Activated CD4-positive, alpha-beta memory T cell treated with anti-CD3 and anti-CD28 coated beads for 36 hours (primary cell): Measurements from ENCODE around the gene CHST2. TPM values are rescaled to one million over a fixed set of nuclear protein-coding genes. Genes with fewer than 3 reads are reported as not detected.

Experiments used
- CTCF ChIA-PET: fragments of 350-600 bp; sonication (Branson Sonifier 250); formaldehyde crosslinking; loops from one replicate; lab custom pipeline; 2021; ENCODE audit warnings: antibody characterized with exemption, inconsistent platforms; lab: Charles Lee
- POLR2A ChIA-PET: fragments of 350-600 bp; sonication (Branson Sonifier 250); formaldehyde crosslinking; loops from one replicate; lab custom pipeline; 2021; ENCODE audit warnings: antibody characterized with exemption; lab: Charles Lee
- DNase-seq: peaks from one replicate; pipeline ENCODE4 v3.0.0-alpha.2; 2020
- H3K27ac Mint-ChIP-seq: one replicate; pipeline ENCODE4 v1.8.0; 2021; ENCODE audit warnings: mixed read lengths
- H3K27me3 Mint-ChIP-seq: one replicate; pipeline ENCODE4 v1.8.0; 2021; ENCODE audit warnings: mixed read lengths
- H3K36me3 Mint-ChIP-seq: one replicate; pipeline ENCODE4 v1.8.0; 2021; ENCODE audit warnings: mixed read lengths
- H3K4me1 Mint-ChIP-seq: one replicate; pipeline ENCODE4 v1.8.0; 2021; ENCODE audit warnings: low read depth, mixed read lengths
- H3K4me3 Mint-ChIP-seq: one replicate; pipeline ENCODE4 v1.8.0; 2021; ENCODE audit warnings: mild to moderate bottlenecking, mixed read lengths
- H3K9me3 Mint-ChIP-seq: one replicate; pipeline ENCODE4 v1.8.0; 2021; ENCODE audit warnings: mixed read lengths
- intact Hi-C: fragments of 100-400 bp; cut with micrococcal nuclease; formaldehyde crosslinking; loops from one replicate; pipeline ENCODE4 v1.15.1; 2023
- total RNA-seq, 2 experiments: library from RNA; stranded (reverse); gene quantifications; one replicate each; pipeline ENCODE4 v1.2.3, GENCODE V29; 2021

Gene CHST2
- total RNA-seq, 2 experiments from 2014 or later: 4.5 to 4.7 TPM

GRCh38 chr3:143139762-143140161, 20.2 kb downstream of the CHST2 start:
- Mint-ChIP-seq H3K27me3 (peaks cover 2% of the 10 kb centered on the region), H3K4me3 (no peak overlapping the region), H3K27ac (no peak overlapping the region), H3K36me3 (no peaks in the 10 kb centered on the region), H3K9me3 (no peaks in the 10 kb centered on the region), H3K4me1 (peaks cover 5% of the 10 kb centered on the region)
- no peak for DNase-seq
- ChIA-PET CTCF (no interaction called here), POLR2A (no interaction called here)
- intact Hi-C loops: no loop called here

DNA sequence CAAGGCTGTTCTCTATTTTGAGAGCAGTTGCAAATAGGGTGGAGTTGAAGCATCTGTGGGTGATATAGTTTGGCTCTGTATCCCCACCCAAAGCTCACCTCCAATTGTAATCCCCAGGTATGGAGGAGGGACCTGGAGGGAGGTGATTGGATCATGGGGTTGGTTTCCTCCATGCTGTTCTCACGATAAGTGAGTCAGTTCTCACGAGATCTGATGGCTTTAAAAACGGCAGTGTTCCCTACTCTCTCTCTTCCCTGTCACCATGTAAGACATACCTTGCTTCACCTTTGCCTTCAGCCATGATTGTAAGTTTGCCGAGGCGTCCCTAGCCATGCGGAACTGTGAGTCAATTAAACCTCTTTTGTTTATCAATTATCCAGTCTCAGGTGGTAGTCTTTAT, 21.0 kb downstream of the CHST2 start:
- H3K27me3 Mint-ChIP-seq: peaks cover 2% of the 10 kb centered on the region
- DNase-seq: no peak
- no peak overlapping the region for H3K4me3 Mint-ChIP-seq
- no peaks in the 10 kb centered on the region for H3K36me3 Mint-ChIP-seq
- POLR2A ChIA-PET: no interaction called here
- H3K4me1 Mint-ChIP-seq: peaks cover 1% of the 10 kb centered on the region
- CTCF ChIA-PET: no interaction called here
- intact Hi-C loops: no loop called here
- no peak overlapping the region for H3K27ac Mint-ChIP-seq
- H3K9me3 Mint-ChIP-seq: no peaks in the 10 kb centered on the region

DNA sequence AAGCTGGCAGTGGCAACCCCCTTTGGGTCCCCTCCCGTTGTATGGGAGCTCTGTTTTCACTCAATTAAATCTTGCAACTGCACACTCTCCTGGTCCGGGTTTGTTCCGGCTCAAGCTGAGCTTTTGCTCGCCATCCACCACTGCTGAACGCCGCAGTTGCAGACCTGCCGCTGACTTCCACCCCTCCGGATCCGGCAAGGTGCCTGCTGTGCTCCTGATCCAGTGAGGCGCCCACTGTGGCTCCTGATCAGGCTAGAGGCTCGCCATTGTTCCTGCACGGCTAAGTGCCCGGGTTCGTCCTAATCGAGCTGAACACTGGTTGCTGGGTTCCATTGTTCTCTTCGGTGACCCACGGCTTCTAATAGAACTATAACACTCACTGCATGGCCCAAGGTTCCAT, 22.8 kb downstream of the CHST2 start:
- intact Hi-C loops: no loop called here
- ChIA-PET POLR2A (no interaction called here), CTCF (no interaction called here)
- H3K9me3 Mint-ChIP-seq: no peaks in the 10 kb centered on the region
- H3K36me3 Mint-ChIP-seq: no peaks in the 10 kb centered on the region
- peaks cover 3% of the 10 kb centered on the region for H3K27me3 Mint-ChIP-seq
- no peak overlapping the region for H3K4me3 Mint-ChIP-seq
- no peaks in the 10 kb centered on the region for H3K4me1 Mint-ChIP-seq
- H3K27ac Mint-ChIP-seq: no peak overlapping the region
- DNase-seq: no peak

- ChIA-PET POLR2A (no interaction called here), CTCF (no interaction called here)
- H3K4me1 Mint-ChIP-seq: no peaks in the 10 kb centered on the region
- no peak for DNase-seq
- H3K4me3 Mint-ChIP-seq: no peak overlapping the region
- no peak overlapping the region for H3K27ac Mint-ChIP-seq
- H3K36me3 Mint-ChIP-seq: no peaks in the 10 kb centered on the region
- H3K9me3 Mint-ChIP-seq: no peaks in the 10 kb centered on the region
- H3K27me3 Mint-ChIP-seq: peaks cover 1% of the 10 kb centered on the region
- intact Hi-C loops: no loop called here
Observed at GRCh38 chr3:143145906-143146305, 26.3 kb downstream of the CHST2 start.

GRCh38 chr3:143146486-143147274, 27.1 kb downstream of the CHST2 start:
- Mint-ChIP-seq H3K36me3 (no peaks in the 10 kb centered on the region), H3K27me3 (peaks cover 1% of the 10 kb centered on the region), H3K27ac (no peak overlapping the region), H3K4me3 (no peak overlapping the region), H3K9me3 (no peaks in the 10 kb centered on the region), H3K4me1 (no peaks in the 10 kb centered on the region)
- ChIA-PET CTCF (interaction anchor here (0.6 kb wide), 1 partner anchor 95 kb away, joined by 3 read pairs; no protein-coding TSS in a partner anchor), POLR2A (no interaction called here)
- no peak for DNase-seq
- intact Hi-C loops: no loop called here

- Mint-ChIP-seq H3K27ac (no peak overlapping the region), H3K27me3 (peaks cover 1% of the 10 kb centered on the region), H3K4me1 (no peaks in the 10 kb centered on the region), H3K4me3 (no peak overlapping the region), H3K9me3 (no peaks in the 10 kb centered on the region), H3K36me3 (no peaks in the 10 kb centered on the region)
- ChIA-PET CTCF (no interaction called here), POLR2A (no interaction called here)
- no peak for DNase-seq
- intact Hi-C loops: no loop called here
Observed at GRCh38 chr3:143147707-143148106, 28.1 kb downstream of the CHST2 start.

DNA sequence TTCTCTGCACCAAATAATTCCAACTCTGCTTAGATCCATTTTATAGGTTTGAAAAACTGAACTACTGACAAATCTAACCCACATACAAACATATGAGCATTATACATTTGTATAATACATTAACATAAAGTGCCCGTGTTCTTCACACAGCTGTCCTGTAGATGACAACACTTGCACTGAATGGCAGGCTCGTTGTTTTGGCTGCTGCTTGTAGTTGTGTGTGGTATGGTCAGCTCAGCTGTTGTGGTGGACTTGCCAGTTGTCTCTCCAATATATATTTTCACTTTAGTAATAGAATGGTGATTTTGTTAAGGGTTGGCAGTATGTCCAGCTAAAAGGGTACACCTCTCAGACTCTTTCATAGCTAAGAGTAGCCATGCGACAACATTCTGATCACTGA, 30.5 kb downstream of the CHST2 start:
- no peaks in the 10 kb centered on the region for H3K9me3 Mint-ChIP-seq
- no peak overlapping the region for H3K27ac Mint-ChIP-seq
- DNase-seq: no peak
- intact Hi-C loops: no loop called here
- ChIA-PET POLR2A (no interaction called here), CTCF (no interaction called here)
- no peak overlapping the region for H3K4me3 Mint-ChIP-seq
- H3K27me3 Mint-ChIP-seq: peaks cover 1% of the 10 kb centered on the region
- H3K36me3 Mint-ChIP-seq: no peaks in the 10 kb centered on the region
- H3K4me1 Mint-ChIP-seq: no peaks in the 10 kb centered on the region

DNA sequence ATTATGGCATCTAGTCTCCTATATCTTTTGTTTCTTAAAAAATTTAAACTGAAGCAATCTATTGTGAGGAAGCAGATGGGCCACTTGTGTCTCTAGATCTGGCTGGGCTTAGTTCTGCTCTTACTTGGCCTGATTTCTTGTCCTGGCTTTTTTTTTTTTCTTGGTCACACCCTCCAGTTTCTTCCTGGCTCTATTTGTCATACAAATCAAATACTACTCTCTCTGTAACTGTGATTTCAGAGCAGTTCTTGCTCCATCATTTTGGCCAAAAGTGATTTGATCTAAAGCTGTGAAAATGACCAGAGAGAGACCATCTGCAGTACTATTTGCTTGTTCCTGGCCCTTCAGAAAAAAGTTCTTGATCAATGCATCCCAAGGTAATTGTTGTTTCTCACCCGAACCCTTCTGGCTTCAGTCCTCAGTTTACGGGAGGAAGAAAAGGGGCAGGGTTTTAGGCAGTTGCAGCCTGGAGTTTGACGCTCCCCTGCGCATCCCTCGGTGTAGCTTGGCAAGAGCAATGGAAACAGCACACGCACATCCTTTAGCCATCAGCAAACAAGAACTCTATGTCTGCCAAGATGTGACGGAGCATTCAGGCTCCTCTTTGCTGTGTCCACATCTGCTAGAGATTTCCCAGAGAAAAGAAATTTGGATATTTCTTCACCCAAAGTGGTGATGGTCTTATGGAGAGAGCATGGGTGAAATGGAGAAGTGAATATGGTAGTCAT, 31.6 kb downstream of the CHST2 start:
- no peak for DNase-seq
- POLR2A ChIA-PET: no interaction called here
- no peaks in the 10 kb centered on the region for H3K27me3 Mint-ChIP-seq
- CTCF ChIA-PET: interaction anchor here (0.5 kb wide), 1 partner anchor 57 kb away, joined by 4 read pairs; no protein-coding TSS in a partner anchor
- H3K9me3 Mint-ChIP-seq: no peaks in the 10 kb centered on the region
- intact Hi-C loops: no loop called here
- H3K27ac Mint-ChIP-seq: no peak overlapping the region
- no peak overlapping the region for H3K4me3 Mint-ChIP-seq
- H3K36me3 Mint-ChIP-seq: no peaks in the 10 kb centered on the region
- H3K4me1 Mint-ChIP-seq: no peaks in the 10 kb centered on the region

DNA sequence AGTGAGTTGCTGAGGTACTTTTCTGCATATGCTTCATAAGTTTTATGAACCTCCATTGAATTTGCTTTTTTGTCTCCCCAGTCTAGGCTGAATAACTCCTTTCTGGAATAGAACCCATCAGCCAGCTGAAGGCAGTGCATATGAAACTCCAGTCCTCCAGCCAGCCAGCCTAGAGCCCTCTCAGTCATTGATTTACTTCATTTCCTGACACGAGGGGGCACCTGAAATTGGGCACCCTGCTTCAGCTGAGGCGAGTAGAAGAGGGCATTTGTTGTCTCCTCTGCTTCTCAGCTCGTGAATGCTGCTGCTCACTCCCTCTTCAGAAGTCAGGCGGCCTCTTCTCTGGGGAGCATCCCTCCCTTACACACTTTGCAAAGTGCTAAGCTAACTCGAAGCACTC, 32.5 kb downstream of the CHST2 start:
- DNase-seq: no peak
- ChIA-PET CTCF (interaction anchor here (0.7 to 0.8 kb wide), 2 partner anchors 31 to 102 kb away, joined by 3 read pairs; no protein-coding TSS in a partner anchor), POLR2A (no interaction called here)
- Mint-ChIP-seq H3K27me3 (no peaks in the 10 kb centered on the region), H3K4me3 (no peak overlapping the region), H3K36me3 (no peaks in the 10 kb centered on the region), H3K27ac (no peak overlapping the region), H3K9me3 (no peaks in the 10 kb centered on the region), H3K4me1 (peaks cover under 1% of the 10 kb centered on the region)
- intact Hi-C loops: no loop called here

GRCh38 chr3:143155756-143156155, 36.2 kb downstream of the CHST2 start:
- intact Hi-C loops: loop anchor here (5.0 kb wide), 1 partner anchor 42 kb away; no protein-coding TSS in a partner anchor
- H3K36me3 Mint-ChIP-seq: no peaks in the 10 kb centered on the region
- no peak for DNase-seq
- no peaks in the 10 kb centered on the region for H3K9me3 Mint-ChIP-seq
- H3K27me3 Mint-ChIP-seq: no peaks in the 10 kb centered on the region
- no peak overlapping the region for H3K27ac Mint-ChIP-seq
- ChIA-PET CTCF (interaction anchor here (1.4 kb wide), 1 partner anchor 9 kb away, joined by 4 read pairs; no protein-coding TSS in a partner anchor), POLR2A (no interaction called here)
- H3K4me1 Mint-ChIP-seq: peaks cover 19% of the 10 kb centered on the region
- no peak overlapping the region for H3K4me3 Mint-ChIP-seq

DNA sequence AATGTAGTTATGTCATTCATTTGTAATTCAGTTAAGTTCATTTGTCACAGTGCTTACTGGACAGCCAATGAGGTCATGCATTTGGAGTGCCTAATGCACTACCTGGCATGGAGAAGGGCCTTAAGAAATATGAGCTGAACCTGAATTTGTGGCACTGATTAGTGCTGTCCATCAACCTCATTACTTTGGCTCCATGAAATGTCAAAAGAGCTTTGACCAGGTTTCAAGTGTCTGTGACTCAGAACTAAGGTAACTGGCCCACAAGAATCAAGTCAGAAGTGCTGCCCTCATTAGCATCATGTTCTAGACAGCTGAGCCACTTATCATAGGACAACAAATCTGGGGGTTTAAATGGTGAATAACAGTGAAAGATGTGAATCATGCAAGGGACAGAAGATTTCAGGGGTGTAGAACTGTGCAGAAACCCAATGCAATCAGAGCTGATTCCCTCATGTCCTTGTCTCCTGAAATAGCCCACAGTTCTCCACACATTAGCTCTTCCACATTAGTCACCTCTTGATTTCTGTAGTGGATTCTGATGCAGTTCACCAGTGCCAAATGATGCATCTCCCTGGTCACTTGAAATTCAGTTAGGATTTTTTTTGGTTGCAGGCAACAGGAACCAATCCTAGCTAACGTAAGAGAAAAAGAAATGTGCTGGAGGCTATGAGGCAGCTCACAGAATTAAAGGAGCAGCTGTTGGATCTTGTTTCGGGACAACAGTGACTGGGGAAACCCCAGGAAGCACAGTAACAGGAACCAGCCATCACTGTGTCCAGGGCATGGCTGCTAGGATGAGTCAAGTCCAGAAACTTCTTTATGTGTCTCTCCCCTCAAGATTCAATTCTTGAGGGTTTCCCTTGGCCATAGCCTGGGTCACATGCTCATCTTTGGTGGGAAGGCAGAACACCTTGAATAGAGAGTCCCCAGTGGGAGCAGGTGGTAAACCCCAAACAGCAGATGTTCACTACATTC, 38.7 kb downstream of the CHST2 start:
- no peaks in the 10 kb centered on the region for H3K9me3 Mint-ChIP-seq
- DNase-seq: peak; percentile 28

More for the DNA sequence above, 38.7 kb downstream of the CHST2 start:
- Mint-ChIP-seq H3K27ac (no peak overlapping the region), H3K36me3 (no peaks in the 10 kb centered on the region), H3K27me3 (peaks cover 2% of the 10 kb centered on the region), H3K4me3 (no peak overlapping the region), H3K4me1 (peaks cover 24% of the 10 kb centered on the region)
- CTCF ChIA-PET: interaction anchor here (0.5 kb wide), 1 partner anchor 105 kb away, joined by 3 read pairs; no protein-coding TSS in a partner anchor
- POLR2A ChIA-PET: interaction anchor here (0.9 kb wide), 1 partner anchor 76 kb away, joined by 3 read pairs; no protein-coding TSS in a partner anchor
- intact Hi-C loops: loop anchor here (5.0 kb wide), 1 partner anchor 39 kb away; no protein-coding TSS in a partner anchor
